ENCODE data around the gene PITRM1. TPM values are rescaled to one million over a fixed set of nuclear protein-coding genes. Genes with fewer than 3 reads are reported as not detected.
"Not testable (repeated sequence)": the region's sequence is repeated elsewhere in the genome, so short reads cannot be mapped to it uniquely, and the experiment has no call there.

Gene PITRM1, protein sequence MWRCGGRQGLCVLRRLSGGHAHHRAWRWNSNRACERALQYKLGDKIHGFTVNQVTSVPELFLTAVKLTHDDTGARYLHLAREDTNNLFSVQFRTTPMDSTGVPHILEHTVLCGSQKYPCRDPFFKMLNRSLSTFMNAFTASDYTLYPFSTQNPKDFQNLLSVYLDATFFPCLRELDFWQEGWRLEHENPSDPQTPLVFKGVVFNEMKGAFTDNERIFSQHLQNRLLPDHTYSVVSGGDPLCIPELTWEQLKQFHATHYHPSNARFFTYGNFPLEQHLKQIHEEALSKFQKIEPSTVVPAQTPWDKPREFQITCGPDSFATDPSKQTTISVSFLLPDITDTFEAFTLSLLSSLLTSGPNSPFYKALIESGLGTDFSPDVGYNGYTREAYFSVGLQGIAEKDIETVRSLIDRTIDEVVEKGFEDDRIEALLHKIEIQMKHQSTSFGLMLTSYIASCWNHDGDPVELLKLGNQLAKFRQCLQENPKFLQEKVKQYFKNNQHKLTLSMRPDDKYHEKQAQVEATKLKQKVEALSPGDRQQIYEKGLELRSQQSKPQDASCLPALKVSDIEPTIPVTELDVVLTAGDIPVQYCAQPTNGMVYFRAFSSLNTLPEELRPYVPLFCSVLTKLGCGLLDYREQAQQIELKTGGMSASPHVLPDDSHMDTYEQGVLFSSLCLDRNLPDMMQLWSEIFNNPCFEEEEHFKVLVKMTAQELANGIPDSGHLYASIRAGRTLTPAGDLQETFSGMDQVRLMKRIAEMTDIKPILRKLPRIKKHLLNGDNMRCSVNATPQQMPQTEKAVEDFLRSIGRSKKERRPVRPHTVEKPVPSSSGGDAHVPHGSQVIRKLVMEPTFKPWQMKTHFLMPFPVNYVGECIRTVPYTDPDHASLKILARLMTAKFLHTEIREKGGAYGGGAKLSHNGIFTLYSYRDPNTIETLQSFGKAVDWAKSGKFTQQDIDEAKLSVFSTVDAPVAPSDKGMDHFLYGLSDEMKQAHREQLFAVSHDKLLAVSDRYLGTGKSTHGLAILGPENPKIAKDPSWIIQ
- 100 to 1,000 TPM; 127 to 128 TPM for total RNA-seq

DNA sequence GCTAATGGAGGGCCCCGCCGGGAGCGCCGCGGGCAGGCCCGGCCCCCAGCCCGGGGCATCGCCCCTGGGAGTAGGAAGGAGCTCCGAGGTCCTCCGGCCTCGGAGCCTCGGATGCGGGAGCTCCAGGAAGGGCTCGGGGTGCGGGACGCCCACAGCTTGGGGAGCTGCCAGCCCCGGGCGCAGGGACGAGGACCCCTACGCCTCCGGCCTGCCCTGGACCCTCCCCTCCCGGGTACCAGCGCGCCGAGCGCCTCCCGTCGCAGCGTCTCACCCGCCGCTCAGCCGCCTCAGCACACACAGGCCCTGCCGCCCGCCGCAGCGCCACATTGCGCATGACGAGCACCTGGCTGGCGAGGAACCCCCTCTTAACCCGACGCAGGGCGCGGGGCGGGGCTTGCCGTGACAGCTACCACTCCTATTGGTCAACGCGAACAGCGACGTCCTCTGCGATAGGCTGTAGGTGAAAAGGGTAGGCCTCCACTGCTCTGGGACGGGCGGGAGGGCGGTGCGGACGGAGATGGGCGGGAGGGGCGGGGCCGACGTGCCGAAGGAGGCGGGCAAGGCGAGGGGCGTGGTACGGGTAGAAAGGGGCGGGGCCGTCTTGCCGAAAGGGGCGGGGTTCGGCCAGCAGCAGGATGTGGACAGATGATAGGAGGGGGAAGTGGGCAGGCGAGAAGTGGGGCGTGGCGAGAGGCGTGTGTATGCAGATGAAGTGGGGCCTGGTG, at the start of gene PITRM1:
TSS of gene PITRM1 (minus strand) at position 337 of the 725 bp plus-strand sequence. CDS start at position 327, 10 bp downstream.
- CTCF ChIA-PET = interaction anchor here (1.0 kb wide), 1 partner anchor 15 kb away, joined by 3 read pairs; no protein-coding TSS in a partner anchor
- POLR2A ChIA-PET = interaction anchor here (0.8 to 1.5 kb wide), 7 partner anchors 15 to 613 kb away, joined by 3 to 9 read pairs (median 5); partner anchors contain the start of gene KLF6

DNA sequence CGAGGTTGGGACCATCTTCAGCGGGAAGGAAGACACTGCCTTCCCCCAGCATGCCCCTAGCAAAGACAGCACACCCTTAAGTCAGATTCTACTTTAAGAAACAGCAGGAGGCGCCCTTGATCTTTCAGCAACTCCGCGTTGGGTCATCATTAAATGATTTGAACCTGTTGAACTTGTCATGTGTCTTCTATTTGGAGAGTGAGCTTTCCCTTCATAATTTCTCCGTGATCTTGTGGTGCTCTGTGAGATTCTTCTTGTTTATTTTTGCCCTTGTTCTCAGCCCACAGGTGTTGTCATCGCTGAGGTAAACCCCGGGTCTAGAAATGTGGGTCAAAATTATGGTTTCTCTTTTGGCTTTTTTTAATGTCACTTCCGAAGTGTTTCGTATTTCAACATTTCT, 49.5 kb upstream of the PITRM1 start:
- ChIA-PET POLR2A (no interaction called here), CTCF (no interaction called here)

DNA sequence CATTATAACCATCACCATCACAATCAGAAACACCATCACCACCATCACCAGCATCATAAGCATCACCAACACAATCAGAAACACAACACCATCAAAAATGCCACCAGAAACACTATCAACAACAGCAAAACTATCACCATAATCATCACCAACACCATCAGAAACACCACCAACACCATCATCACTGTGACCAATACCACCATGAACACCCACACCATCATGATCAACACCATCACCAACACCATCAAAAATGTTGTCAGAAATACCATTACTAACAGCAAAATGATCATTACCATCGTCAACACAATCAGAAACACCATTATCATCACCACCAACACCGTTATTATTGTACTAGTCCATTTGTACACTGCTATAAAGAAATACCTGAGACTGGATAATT, 49.0 kb upstream of the PITRM1 start:
- CTCF ChIA-PET, POLR2A ChIA-PET: not testable (repeated sequence)

DNA sequence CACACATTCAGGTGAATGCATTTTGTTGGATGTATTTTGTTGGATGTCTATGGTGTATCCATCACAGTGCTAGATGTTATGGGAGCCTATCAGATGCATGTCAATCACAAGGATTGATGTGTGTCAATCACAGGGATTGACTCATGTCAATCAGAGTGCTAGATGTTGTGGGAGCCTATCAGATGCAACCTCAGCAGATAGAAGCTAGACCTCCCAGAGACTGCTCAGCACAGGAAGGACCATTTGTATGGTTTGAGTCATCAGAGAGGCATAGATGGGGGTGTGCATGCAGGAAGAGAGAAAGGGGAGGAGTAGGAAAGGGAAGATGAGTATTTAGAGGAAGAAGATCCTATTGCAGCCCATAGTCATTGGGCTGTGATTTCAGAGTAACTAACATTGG, 48.3 kb upstream of the PITRM1 start:
- CTCF ChIA-PET = no interaction called here
- POLR2A ChIA-PET = interaction anchor here (0.6 kb wide), 2 partner anchors 249 to 647 kb away, joined by 3 read pairs; no protein-coding TSS in a partner anchor

DNA sequence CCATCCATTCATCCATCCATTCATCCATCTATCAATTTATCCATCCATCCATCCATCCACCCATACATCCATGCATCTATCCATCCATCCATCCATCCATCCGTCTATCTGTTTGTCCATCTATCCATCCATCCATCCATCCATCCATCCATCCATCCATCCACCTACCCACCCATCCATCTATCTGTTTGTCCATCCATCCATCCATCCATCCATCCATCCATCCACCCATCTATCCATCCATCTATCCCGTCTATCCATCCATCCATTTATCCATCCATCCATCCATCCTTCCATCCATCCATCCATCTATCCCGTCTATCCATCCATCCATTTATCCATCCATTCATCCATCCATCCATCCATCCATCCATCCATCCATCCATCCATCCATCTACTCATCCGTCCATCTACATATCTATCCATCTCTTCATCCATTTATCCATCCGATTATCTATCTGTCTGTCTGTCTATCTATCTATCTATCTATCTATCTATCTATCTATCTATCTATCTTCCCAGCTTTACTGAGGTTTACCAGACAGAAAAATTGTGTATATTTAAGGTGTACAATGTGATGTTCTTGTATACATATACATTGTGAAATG, 46.5 kb upstream of the PITRM1 start:
- CTCF ChIA-PET = interaction anchor here (0.6 kb wide), 1 partner anchor 726 kb away, joined by 3 read pairs; no protein-coding TSS in a partner anchor
- POLR2A ChIA-PET = not testable (repeated sequence)

DNA sequence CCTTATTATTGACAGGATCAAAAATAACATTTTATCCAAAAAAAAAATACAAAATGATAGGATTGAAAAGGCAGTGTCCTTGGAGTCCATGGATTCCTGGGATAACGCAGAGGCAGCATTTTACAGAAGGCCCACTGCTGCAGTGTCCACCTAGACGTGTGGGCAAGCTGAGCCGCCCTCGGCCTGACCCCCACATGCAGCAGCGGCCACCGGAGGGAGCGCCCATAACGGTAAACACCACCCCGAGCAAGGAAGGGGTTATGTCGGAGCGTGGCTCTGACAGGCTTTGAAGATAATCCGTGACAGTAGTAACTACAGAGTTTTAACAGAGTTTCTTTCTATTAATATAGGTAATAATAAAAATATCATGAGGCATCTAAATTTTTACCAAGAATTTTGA, 45.3 kb upstream of the PITRM1 start:
- ChIA-PET POLR2A (no interaction called here), CTCF (interaction anchor here (1.0 kb wide), 1 partner anchor 1517 kb away, joined by 3 read pairs; no protein-coding TSS in a partner anchor)

DNA sequence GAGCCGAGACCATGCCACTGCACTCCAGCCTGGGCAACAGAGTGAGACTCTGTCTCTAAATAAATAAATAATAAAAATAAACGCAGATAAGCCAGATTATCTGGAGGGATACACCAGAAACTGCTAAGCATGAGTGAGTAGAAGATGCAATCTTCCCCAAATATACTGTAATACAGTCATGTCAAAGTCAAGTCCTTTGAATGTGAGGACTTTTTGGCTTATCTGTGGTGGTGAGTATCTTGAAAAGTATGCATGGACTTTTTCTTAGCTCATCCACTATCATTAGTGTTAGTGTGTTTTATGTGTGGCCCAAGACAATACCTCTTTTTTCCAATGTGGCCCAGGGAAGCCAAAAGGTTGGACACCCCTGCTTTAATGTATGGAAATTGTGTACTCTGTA, 44.7 kb upstream of the PITRM1 start:
- CTCF ChIA-PET = interaction anchor here (1.0 kb wide), 1 partner anchor 1517 kb away, joined by 3 read pairs; no protein-coding TSS in a partner anchor
- POLR2A ChIA-PET = no interaction called here

DNA sequence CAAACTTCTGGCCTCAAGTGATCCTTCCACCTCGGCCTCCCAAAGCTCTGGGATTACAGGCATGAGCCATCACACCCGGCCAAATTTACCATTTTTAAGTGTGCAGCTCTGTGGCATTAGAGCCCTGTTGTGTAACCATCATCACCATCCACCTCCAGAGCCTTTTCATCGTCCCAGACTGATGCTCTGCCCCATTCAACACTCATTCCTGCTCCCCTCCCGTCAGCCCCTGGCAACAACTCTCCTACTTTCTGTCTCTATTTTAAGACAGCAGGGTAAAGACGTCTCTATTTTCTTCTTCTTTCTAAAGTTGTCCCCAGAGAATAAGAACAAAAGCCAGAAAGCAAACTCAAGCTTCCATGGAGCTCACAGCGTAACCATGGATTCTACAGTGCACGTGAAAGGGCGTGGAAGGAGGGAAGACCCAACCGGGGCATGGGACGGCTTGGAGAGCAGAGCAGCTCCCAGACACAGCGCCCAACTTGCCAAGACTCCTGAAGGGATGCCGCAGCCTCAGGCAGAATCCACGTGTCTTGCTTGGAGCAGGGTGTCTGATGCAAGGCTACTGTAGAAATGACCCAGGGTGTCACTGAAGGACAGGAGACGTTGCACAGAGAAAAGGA, 42.7 kb upstream of the PITRM1 start:
- POLR2A ChIA-PET = no interaction called here

DNA sequence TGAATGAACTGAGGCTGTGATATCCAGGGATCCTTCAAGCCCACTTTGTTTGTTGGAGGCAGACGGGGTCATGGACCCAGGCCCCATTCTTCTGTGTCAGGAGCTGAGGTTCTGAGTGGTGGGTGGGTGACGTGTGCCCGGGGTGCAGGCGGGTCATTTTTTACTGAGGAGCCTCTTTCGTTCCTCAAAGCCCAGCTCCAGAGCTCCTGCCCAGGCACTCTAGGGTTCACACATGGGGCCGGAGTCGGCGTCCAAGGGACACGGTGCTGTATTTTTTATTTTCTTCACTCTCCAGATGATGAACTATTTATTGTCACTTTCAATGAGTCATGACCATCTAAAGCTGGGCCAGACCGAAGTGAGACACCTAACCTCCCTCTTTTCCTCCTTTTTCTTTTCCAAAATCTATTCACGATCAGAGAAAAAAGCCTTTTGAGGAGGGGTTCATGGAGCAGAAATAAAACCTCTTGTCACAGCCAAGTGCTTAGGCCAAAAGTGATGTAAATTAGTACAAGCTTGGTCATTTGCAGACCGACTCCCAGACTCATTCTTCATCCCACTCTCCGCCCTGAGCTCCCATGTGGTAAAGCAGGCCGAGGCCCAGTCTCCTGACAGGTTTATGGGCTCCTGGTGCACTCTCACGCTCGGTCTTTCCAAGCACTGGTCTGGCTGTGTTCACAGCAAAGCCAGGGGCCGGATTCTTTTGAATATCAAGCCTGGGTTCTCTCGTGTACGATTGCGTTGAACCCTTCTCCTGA, 41.4 kb upstream of the PITRM1 start:
- POLR2A ChIA-PET = no interaction called here
- CTCF ChIA-PET = no interaction called here

More for the DNA sequence above, 42.7 kb upstream of the PITRM1 start:
- CTCF ChIA-PET = no interaction called here

DNA sequence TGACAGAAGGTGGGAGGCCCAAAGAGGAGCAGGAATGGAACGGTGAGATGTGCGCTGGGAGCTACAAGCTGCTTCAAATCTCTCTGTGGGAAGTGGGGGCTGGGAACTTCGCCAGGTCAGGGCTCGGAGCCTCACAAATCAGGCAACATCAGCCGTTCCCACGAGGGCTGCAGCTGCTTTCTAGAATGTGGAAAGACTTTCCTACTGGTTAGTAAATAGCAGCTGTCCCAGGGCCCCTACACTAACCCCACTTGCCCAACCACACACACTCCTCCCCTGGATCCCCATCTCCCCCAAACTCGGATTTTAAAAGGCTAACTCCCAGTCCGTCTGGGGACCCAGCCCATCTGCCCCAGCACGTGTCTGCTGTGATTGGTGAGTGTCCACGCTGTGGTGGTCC, 40.6 kb upstream of the PITRM1 start:
- ChIA-PET POLR2A (no interaction called here), CTCF (no interaction called here)

DNA sequence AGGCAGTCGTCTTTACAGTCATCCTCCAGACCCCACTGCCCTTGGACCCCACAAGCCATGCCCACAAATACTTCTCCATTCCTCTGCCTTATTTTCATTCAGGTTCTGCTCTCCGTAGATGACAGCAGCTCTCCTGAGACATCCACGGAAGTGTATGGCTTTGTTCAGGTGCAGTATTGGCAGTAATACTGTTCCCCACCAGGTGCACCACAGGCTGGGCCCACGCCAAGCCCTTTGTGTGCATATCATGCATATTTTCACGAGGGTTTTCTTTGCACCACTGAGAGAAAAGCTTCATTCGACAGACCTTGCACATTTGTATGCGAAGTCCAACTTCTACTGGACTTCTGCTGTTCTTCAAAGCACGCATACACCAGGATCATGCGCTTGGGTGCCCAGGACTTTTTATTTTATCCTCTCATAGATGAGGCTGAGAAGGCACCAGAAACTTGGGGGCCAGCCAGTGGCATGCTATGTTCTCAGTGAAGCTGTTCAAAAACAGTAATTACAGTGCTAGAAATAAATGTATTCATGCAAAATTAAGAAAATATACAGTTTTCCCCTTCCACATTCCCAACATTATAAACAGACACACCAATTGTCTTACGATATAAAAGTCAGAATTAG, 37.8 kb upstream of the PITRM1 start:
- POLR2A ChIA-PET = no interaction called here
- CTCF ChIA-PET = no interaction called here

DNA sequence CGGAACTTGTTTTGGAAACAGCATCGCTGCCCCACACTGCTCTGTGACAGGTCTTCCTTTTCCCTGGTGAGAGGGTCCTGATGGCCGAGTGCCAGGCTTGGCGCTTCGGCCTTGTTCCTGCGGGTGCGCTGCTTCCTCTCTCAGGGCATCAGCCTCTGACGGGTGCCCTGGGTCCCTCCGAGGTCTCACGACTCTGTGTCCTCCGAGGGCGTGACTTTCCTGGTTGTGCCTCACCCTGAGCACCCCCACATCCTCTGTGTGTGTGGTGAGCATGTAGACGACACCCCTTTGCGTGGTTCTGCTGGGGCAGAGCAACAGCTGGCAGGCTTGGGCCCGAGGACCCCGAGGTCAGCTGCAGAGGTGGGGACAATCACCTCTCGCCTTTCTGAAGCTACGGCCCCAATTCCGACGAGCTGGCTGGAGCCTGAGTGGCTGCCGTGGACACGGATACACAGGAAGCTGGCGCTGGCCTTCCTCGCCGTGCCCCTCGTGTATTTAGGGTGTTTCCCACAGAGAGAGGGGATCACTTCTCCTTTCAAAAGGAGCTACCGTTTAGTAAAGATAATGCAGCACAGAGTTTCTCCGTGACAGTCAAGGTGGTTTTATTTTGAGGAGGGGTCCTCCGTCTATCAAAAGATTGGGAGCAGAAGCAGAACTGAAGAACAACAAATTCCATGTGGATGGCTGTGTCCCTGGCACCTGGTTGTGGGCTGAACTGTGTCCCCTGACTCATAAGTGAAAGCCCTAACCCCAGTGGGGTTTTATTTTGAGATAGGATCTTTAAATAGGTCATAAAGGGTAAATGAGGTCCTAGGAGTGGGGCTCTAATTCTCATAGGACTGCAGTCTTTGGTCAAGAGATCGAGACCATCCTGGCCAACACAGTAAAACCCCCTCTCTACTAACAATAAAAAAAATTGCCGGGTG, 36.2 kb upstream of the PITRM1 start:
- ChIA-PET CTCF (interaction anchor here (0.7 kb wide), 1 partner anchor 249 kb away, joined by 3 read pairs; no protein-coding TSS in a partner anchor), POLR2A (no interaction called here)

DNA sequence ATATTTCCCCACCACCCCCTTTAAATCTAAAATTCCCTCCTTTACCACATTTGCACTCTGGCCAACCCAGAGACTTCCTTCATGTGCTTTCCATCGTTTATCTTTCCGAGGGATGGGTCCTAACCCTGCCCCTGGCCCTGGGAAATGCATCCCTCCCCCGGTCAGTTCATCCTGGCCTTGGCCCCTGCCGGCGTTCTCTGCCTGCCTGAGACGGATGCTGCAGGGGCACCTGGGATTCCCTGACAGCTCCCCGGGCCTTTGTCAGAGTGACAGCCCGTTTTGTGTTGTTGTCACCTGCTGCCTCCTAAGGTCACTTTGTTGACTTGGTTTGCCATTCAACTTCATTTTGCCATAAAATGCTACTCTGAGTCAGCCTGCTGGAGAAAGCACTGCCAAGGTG, 34.8 kb upstream of the PITRM1 start:
- POLR2A ChIA-PET = no interaction called here

DNA sequence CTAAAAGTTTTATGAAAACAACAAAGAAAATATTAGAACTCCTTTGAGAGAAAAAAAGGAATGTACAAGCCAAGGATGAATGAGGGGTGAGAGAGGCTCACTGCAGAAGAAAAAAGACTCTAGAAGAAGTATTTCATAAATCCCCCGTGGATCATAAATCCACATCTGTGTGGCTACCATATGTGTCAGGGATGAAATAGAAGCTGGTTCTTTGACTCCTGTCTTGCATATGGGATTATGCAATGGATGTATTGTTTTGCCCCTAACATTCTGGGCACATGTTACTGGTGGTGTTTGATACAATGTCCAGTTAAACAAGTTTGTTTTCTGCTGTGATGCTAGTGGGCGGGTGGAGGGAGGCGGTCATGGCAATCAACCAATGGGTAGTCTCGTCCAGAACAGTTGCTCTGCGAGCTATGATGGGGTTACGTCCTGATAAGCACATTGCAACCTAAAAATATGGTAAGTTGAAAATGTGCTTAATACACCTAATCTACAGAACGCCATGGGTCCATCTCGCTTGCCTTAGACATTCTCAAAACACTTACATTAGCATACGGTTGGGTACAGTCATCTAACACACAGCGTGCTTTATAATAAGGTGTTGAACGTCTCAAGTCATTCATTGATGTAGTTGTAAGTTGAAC, 34.1 kb upstream of the PITRM1 start:
- ChIA-PET POLR2A (no interaction called here), CTCF (no interaction called here)

More for the DNA sequence above, 34.8 kb upstream of the PITRM1 start:
- CTCF ChIA-PET = no interaction called here

DNA sequence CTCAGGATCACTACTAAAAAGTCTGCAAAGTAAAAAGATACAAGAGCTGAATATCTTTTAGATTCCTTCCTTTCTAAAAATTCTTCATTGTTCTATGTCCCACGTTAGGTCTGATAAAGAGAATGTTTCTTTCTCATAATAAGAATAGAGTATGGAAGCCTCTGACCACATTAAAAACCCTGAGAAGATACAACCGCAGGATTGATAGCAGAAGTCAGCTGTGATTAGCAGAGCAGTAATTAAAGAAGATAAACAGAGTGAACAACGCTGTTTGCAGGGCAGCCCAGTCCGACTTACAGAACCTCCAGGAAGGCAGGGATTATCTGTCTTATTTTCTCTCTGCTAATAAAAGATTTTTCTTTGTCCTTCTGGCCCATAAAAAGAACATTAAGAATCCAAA, 31.4 kb upstream of the PITRM1 start:
- POLR2A ChIA-PET = no interaction called here
- CTCF ChIA-PET = no interaction called here
